ENCODE measurements around the gene PLA2G2E.

PLA2G2E gene

GRCh38 chr1:19923137-19923952 is at the start of gene PLA2G2E:
TSS of gene PLA2G2E (minus strand) at chr1:19923617. CDS start at chr1:19923559, 58 bp downstream.
- DNase-seq (ENCODE audit: low spot score): no peak

GRCh38 chr1:19971664-19972063 is 48.2 kb upstream of the PLA2G2E start:
- DNase-seq (ENCODE audit: low spot score): no peak

GRCh38 chr1:19969898-19970660 is 46.7 kb upstream of the PLA2G2E start:
- no peak for DNase-seq (ENCODE audit: low spot score)

GRCh38 chr1:19967808-19968207 is 44.4 kb upstream of the PLA2G2E start:
- DNase-seq (ENCODE audit: low spot score): no peak

- DNase-seq (ENCODE audit: low spot score): no peak
Measured at GRCh38 chr1:19964542-19964941, 41.1 kb upstream of the PLA2G2E start.

- no peak for DNase-seq (ENCODE audit: low spot score)
Measured at GRCh38 chr1:19963636-19964035, 40.2 kb upstream of the PLA2G2E start.

- no peak for DNase-seq (ENCODE audit: low spot score)
Measured at GRCh38 chr1:19960591-19960990, 37.2 kb upstream of the PLA2G2E start.

GRCh38 chr1:19957779-19958178 is 34.4 kb upstream of the PLA2G2E start:
- no peak for DNase-seq (ENCODE audit: low spot score)

GRCh38 chr1:19955534-19956170 is 32.2 kb upstream of the PLA2G2E start:
- no peak for DNase-seq (ENCODE audit: low spot score)

- DNase-seq (ENCODE audit: low spot score): no peak
Measured at GRCh38 chr1:19954059-19954458, 30.6 kb upstream of the PLA2G2E start.

- peak; percentile 57 for DNase-seq (ENCODE audit: low spot score)
Measured at GRCh38 chr1:19949016-19949415, 25.6 kb upstream of the PLA2G2E start.

- no peak for DNase-seq (ENCODE audit: low spot score)
Measured at GRCh38 chr1:19946971-19947370, 23.6 kb upstream of the PLA2G2E start.

- no peak for DNase-seq (ENCODE audit: low spot score)
Measured at GRCh38 chr1:19946331-19946751, 22.9 kb upstream of the PLA2G2E start.

GRCh38 chr1:19945914-19946313 is 22.5 kb upstream of the PLA2G2E start:
- DNase-seq (ENCODE audit: low spot score): no peak

GRCh38 chr1:19942657-19943056 is 19.2 kb upstream of the PLA2G2E start:
- DNase-seq (ENCODE audit: low spot score): no peak

- no peak for DNase-seq (ENCODE audit: low spot score)
Measured at GRCh38 chr1:19942088-19942487, 18.7 kb upstream of the PLA2G2E start.

GRCh38 chr1:19941206-19941568 is 17.8 kb upstream of the PLA2G2E start:
- DNase-seq (ENCODE audit: low spot score): no peak

GRCh38 chr1:19940486-19941205 is 17.2 kb upstream of the PLA2G2E start:
- no peak for DNase-seq (ENCODE audit: low spot score)

GRCh38 chr1:19938472-19938871 is 15.1 kb upstream of the PLA2G2E start:
- no peak for DNase-seq (ENCODE audit: low spot score)

- no peak for DNase-seq (ENCODE audit: low spot score)
Measured at GRCh38 chr1:19936061-19936750, 12.8 kb upstream of the PLA2G2E start.

GRCh38 chr1:19934336-19934735 is 10.9 kb upstream of the PLA2G2E start:
- DNase-seq (ENCODE audit: low spot score): no peak

- no peak for DNase-seq (ENCODE audit: low spot score)
Measured at GRCh38 chr1:19932866-19933265, 9.4 kb upstream of the PLA2G2E start.

Data from LoVo (cell line).